Measurements from ENCODE around the gene MARS1.

MARS1 gene

DNA sequence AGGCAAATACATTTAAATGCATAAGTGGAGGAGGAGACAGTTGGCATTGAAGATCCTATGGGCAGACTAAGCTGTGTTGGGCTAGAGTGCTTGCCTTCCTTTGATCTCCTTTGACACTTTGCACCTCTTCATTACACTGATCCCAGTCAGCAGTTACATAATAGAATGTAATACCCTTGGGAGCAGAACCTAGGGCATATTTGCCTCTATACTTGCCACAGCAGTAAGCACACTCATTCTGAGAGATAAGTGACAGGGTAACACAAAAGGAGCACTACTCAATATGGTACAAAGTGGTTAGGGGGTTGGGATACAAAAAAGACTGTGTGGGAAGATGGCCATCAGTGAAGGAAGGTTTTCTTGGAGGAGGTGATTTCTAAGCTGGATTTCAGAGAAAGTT, 9.0 kb downstream of the MARS1 start:
- no peak for TF ChIP-seq EZH2phosphoT487 (IDR thresholded peaks at IDR 0.05; ENCODE audit: low read depth)
- TF ChIP-seq, protein P1, sequence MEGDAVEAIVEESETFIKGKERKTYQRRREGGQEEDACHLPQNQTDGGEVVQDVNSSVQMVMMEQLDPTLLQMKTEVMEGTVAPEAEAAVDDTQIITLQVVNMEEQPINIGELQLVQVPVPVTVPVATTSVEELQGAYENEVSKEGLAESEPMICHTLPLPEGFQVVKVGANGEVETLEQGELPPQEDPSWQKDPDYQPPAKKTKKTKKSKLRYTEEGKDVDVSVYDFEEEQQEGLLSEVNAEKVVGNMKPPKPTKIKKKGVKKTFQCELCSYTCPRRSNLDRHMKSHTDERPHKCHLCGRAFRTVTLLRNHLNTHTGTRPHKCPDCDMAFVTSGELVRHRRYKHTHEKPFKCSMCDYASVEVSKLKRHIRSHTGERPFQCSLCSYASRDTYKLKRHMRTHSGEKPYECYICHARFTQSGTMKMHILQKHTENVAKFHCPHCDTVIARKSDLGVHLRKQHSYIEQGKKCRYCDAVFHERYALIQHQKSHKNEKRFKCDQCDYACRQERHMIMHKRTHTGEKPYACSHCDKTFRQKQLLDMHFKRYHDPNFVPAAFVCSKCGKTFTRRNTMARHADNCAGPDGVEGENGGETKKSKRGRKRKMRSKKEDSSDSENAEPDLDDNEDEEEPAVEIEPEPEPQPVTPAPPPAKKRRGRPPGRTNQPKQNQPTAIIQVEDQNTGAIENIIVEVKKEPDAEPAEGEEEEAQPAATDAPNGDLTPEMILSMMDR (IDR thresholded peaks at IDR 0.05; ENCODE audit: low read depth, low read length): no peak

DNA sequence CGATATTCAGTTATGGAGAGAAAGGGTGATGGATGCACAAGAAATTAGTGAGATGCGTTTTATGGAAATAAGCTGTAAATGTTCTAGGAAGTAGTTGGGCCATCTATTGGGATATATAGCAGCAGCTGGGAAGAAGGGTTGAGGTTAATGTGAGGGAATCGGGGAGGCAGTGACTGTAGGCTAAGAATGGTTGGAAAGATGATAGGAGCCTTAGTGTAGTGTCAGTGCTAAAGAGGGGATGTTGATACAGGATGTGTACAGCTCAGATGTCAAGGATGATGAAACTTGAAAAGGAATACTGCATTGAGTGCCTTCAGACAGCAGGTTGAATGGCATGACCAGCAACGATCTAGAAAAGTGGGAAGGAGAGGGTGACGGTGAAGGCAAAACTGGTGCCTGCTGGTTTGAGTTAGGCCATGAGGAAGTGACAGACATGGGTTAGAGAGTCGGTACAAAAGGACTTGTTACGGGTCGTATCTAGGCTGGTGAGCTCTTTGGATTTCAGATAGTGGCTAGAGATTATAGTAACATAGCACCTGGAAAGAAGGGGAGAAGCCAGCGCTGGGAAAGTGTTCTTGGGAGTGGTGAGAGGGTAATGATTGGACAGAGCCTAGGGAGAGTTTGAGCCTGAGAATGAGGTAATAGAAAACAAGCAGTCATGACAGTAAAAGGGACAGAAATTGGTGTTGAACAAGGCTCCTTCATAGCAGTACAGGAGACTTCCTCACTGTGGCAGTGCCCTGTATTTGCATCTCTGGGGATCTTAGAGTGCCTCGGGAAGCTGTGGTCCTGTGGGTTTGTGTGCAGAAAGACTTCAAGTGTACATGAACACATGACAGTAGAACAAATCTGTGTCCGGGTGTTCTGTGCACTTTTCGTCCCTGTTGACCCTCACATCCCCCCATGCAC, 9.6 kb downstream of the MARS1 start:
- Histone ChIP-seq H3K27me3 (ENCODE audit: low read depth, low read length) (no peaks in the 10 kb centered on the region), H3K4me2 (ENCODE audit: low read length) (no peak overlapping the region), H3K79me2 (ENCODE audit: low read length) (peaks cover 4% of the 10 kb centered on the region; the same call in 1 of the 2 replicates), H3K36me3 (replicated peaks; ENCODE audit: low read depth, low read length) (peaks cover 52% of the 10 kb centered on the region), H2AFZ (ENCODE audit: low read depth, low read length) (no peak overlapping the region), H4K20me1 (ENCODE audit: insufficient read depth, low read length) (no peaks in the 10 kb centered on the region), H3K27ac (ENCODE audit: low read length) (no peak overlapping the region), H3K9ac (ENCODE audit: low read length) (no peak overlapping the region), H3K9me3 (ENCODE audit: insufficient read depth, low read length) (no peaks in the 10 kb centered on the region), H3K4me1 (ENCODE audit: low read length) (no peaks in the 10 kb centered on the region), H3K4me3 (ENCODE audit: low read length) (no peak overlapping the region)
- no peak for TF ChIP-seq EZH2phosphoT487 (IDR thresholded peaks at IDR 0.05; ENCODE audit: low read depth)
- TF ChIP-seq, protein P1 (IDR thresholded peaks at IDR 0.05; ENCODE audit: low read depth, low read length): no peak

More for the DNA sequence above, 9.0 kb downstream of the MARS1 start:
- Histone ChIP-seq H3K27ac (ENCODE audit: low read length) (no peak overlapping the region), H3K36me3 (replicated peaks; ENCODE audit: low read depth, low read length) (peaks cover 48% of the 10 kb centered on the region), H3K4me1 (ENCODE audit: low read length) (no peaks in the 10 kb centered on the region), H3K4me2 (ENCODE audit: low read length) (no peak overlapping the region), H4K20me1 (ENCODE audit: insufficient read depth, low read length) (no peaks in the 10 kb centered on the region), H2AFZ (ENCODE audit: low read depth, low read length) (no peak overlapping the region), H3K27me3 (ENCODE audit: low read depth, low read length) (no peaks in the 10 kb centered on the region), H3K9me3 (ENCODE audit: insufficient read depth, low read length) (no peaks in the 10 kb centered on the region), H3K9ac (ENCODE audit: low read length) (no peak overlapping the region), H3K4me3 (ENCODE audit: low read length) (no peak overlapping the region), H3K79me2 (ENCODE audit: low read length) (peaks cover 4% of the 10 kb centered on the region; the same call in 1 of the 2 replicates)

DNA sequence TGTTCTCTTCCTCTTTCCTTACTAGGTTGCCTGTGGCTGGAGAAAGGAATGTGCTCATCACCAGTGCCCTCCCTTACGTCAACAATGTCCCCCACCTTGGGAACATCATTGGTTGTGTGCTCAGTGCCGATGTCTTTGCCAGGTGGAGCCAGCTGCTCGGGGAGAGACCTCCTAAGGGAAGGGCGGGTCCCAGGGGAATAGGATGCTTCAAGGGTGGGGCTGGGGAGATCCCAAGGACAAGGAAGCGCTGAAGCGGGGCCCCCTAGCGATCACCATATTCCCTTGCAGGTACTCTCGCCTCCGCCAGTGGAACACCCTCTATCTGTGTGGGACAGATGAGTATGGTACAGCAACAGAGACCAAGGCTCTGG, 10.2 kb downstream of the MARS1 start:
- TF ChIP-seq, protein P1 (IDR thresholded peaks at IDR 0.05; ENCODE audit: low read depth, low read length): no peak
- no peak for TF ChIP-seq EZH2phosphoT487 (IDR thresholded peaks at IDR 0.05; ENCODE audit: low read depth)
- H2AFZ ChIP-seq (ENCODE audit: low read depth, low read length): no peak overlapping the region
- no peak overlapping the region for H3K9ac ChIP-seq (ENCODE audit: low read length)
- H3K4me1 ChIP-seq (ENCODE audit: low read length): no peaks in the 10 kb centered on the region
- no peaks in the 10 kb centered on the region for H3K9me3 ChIP-seq (ENCODE audit: insufficient read depth, low read length)
- peaks cover 4% of the 10 kb centered on the region; the same call in 1 of the 2 replicates for H3K79me2 ChIP-seq (ENCODE audit: low read length)
- H3K27me3 ChIP-seq (ENCODE audit: low read depth, low read length): no peaks in the 10 kb centered on the region
- no peak overlapping the region for H3K27ac ChIP-seq (ENCODE audit: low read length)
- H4K20me1 ChIP-seq (ENCODE audit: insufficient read depth, low read length): no peaks in the 10 kb centered on the region
- no peak overlapping the region for H3K4me3 ChIP-seq (ENCODE audit: low read length)
- H3K4me2 ChIP-seq (ENCODE audit: low read length): no peak overlapping the region
- peaks cover 50% of the 10 kb centered on the region for H3K36me3 ChIP-seq (replicated peaks; ENCODE audit: low read depth, low read length)

DNA sequence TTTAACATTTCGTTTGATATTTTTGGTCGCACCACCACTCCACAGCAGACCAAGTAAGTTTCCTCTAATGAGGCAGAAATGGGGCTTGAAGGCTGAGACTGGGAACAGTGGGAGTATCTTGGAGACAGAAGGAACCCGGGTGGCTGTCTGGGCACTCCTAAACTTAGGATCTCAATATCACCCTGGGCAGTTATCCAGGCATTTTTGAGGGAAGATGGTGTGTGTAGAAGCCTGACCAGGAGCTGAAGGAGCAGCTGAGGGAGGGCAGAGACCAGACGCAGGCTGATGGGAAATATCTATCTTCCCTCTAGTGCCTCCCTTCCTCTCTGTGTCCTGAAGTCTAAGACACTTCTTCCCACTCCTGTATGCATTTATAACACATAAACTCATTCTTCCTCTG, 10.7 kb downstream of the MARS1 start:
- H3K4me3 ChIP-seq (ENCODE audit: low read length): no peak overlapping the region
- TF ChIP-seq EZH2phosphoT487 (IDR thresholded peaks at IDR 0.05; ENCODE audit: low read depth): no peak
- TF ChIP-seq, protein P1 (IDR thresholded peaks at IDR 0.05; ENCODE audit: low read depth, low read length): no peak
- H2AFZ ChIP-seq (ENCODE audit: low read depth, low read length): no peak overlapping the region
- no peaks in the 10 kb centered on the region for H3K27me3 ChIP-seq (ENCODE audit: low read depth, low read length)
- H3K4me2 ChIP-seq (ENCODE audit: low read length): no peak overlapping the region
- H3K27ac ChIP-seq (ENCODE audit: low read length): no peak overlapping the region
- H3K79me2 ChIP-seq (ENCODE audit: low read length): peaks cover 4% of the 10 kb centered on the region; the same call in 1 of the 2 replicates
- H3K4me1 ChIP-seq (ENCODE audit: low read length): no peaks in the 10 kb centered on the region
- H3K36me3 ChIP-seq (replicated peaks; ENCODE audit: low read depth, low read length): peaks cover 50% of the 10 kb centered on the region
- no peaks in the 10 kb centered on the region for H4K20me1 ChIP-seq (ENCODE audit: insufficient read depth, low read length)
- no peaks in the 10 kb centered on the region for H3K9me3 ChIP-seq (ENCODE audit: insufficient read depth, low read length)
- no peak overlapping the region for H3K9ac ChIP-seq (ENCODE audit: low read length)

Data from OCI-LY3 (cell line).